Smooth muscle cell (in vitro differentiated cells): Measurements from ENCODE around the gene FOSB. TPM values are rescaled to one million over a fixed set of nuclear protein-coding genes. Genes with fewer than 3 reads are reported as not detected.

Experiments
- DNase-seq: peaks from one replicate; lab custom pipeline; 2025; ENCODE audit not compliant: unreplicated experiment; lab: John Stamatoyannopoulos, UW
- H2AFZ ChIP-seq: fragments of 200-600 bp; sonication (generic); 2 replicates; pipeline ENCODE4 v1.6.0; 2016; ENCODE audit warnings: antibody characterized with exemption, low read depth, mild to moderate bottlenecking
- H3F3A ChIP-seq: fragments of 200-600 bp; sonication (generic); 2 replicates; pipeline ENCODE4 v1.6.0; 2017; ENCODE audit warnings: antibody characterized with exemption, low read depth
- H3K27ac ChIP-seq: fragments of 200-600 bp; sonication (generic); 2 replicates; pipeline ENCODE4 v1.5.1; 2016; ENCODE audit warnings: low read depth, mild to moderate bottlenecking
- H3K27me3 ChIP-seq: fragments of 200-600 bp; sonication (generic); 2 replicates; pipeline ENCODE4 v1.6.1; 2016; ENCODE audit warnings: low read depth, mild to moderate bottlenecking
- H3K36me3 ChIP-seq: fragments of 200-600 bp; sonication (generic); 2 replicates; pipeline ENCODE4 v1.5.1; 2016; ENCODE audit warnings: low read depth
- H3K4me1 ChIP-seq: fragments of 200-600 bp; sonication (generic); 2 replicates; pipeline ENCODE4 v1.5.1; 2016; ENCODE audit warnings: low read depth
- H3K4me2 ChIP-seq: fragments of 200-600 bp; sonication (generic); 2 replicates; pipeline ENCODE4 v1.6.0; 2016; ENCODE audit warnings: mild to moderate bottlenecking
- H3K4me3 ChIP-seq: fragments of 200-600 bp; sonication (generic); 2 replicates; pipeline ENCODE4 v1.5.1; 2016; ENCODE audit warnings: mild to moderate bottlenecking
- H3K79me2 ChIP-seq: fragments of 200-600 bp; sonication (generic); 2 replicates; pipeline ENCODE4 v1.6.0; 2016; ENCODE audit warnings: low read depth, mild to moderate bottlenecking
- H3K9ac ChIP-seq: fragments of 200-600 bp; sonication (generic); 2 replicates; pipeline ENCODE4 v1.6.0; 2016; ENCODE audit warnings: low read depth
- H3K9me3 ChIP-seq: fragments of 200-600 bp; sonication (generic); replicated peaks from 2 replicates; pipeline ENCODE4 v1.5.1; 2016; ENCODE audit warnings: low read depth
- H4K20me1 ChIP-seq: fragments of 200-600 bp; sonication (generic); 2 replicates; pipeline ENCODE4 v1.6.0; 2016; ENCODE audit warnings: low read depth
- CTCF ChIP-seq: fragments of 200-600 bp; sonication (generic); IDR thresholded peaks from 2 replicates; pipeline ENCODE4 v1.5.1; 2017; ENCODE audit warnings: borderline replicate concordance, mild to moderate bottlenecking, antibody characterized with exemption; ENCODE audit not compliant: insufficient read depth, poor library complexity, severe bottlenecking
- WGBS: methylation state at CpG from one replicate; pipeline ENCODE4 v1.1.7; 2016; ENCODE audit warnings: low lambda C conversion rate; 5-methylcytosine and 5-hydroxymethylcytosine counted together
- polyA plus RNA-seq: library from polyadenylated mRNA; unstranded; fragments of >200 nt; fragmentation: Nextera tagmentation; extraction: Ambion mirVana; gene quantifications from 2 replicates; pipeline ENCODE4 v1.2.1, GENCODE V29; 2016
- total RNA-seq: library from RNA; depleted of rRNA; stranded (reverse); fragments of >200 nt; gene quantifications from 2 replicates; pipeline ENCODE4 v1.2.3, GENCODE V29; 2014

The FOSB gene
- total and polyA plus RNA-seq, 2 experiments from 2014 or later: 178 to 186 TPM

GRCh38 chr19:45489216-45489855 lies 21.5 kb downstream of the FOSB start:
- Histone ChIP-seq H3F3A (peaks cover 11% of the 10 kb centered on the region), H3K4me2 (no peak overlapping the region), H3K4me3 (no peak overlapping the region), H3K9me3 (no peaks in the 10 kb centered on the region), H4K20me1 (peaks cover 3% of the 10 kb centered on the region), H3K9ac (no peak overlapping the region), H3K27me3 (no peaks in the 10 kb centered on the region), H3K4me1 (no peaks in the 10 kb centered on the region), H3K79me2 (no peaks in the 10 kb centered on the region), H2AFZ (no peak overlapping the region), H3K27ac (no peak overlapping the region), H3K36me3 (no peaks in the 10 kb centered on the region)
- no peak for DNase-seq
- no peak for TF ChIP-seq CTCF
- WGBS: 96% methylated on average over 20 of the region's 20 CpGs

GRCh38 chr19:45492137-45492626 lies 24.4 kb downstream of the FOSB start:
- no peak overlapping the region for H2AFZ ChIP-seq
- no peak for TF ChIP-seq CTCF
- peak overlapping the region; percentile 92 for H3K4me2 ChIP-seq
- no peak overlapping the region for H3K27ac ChIP-seq
- H3K9me3 ChIP-seq: no peaks in the 10 kb centered on the region
- WGBS: 88% methylated on average over 5 of the region's 5 CpGs
- no peaks in the 10 kb centered on the region for H3K4me1 ChIP-seq
- no peak for DNase-seq
- H3K36me3 ChIP-seq: no peaks in the 10 kb centered on the region
- H4K20me1 ChIP-seq: peaks cover 8% of the 10 kb centered on the region
- no peaks in the 10 kb centered on the region for H3K79me2 ChIP-seq
- H3K9ac ChIP-seq: no peak overlapping the region
- H3K27me3 ChIP-seq: peaks cover under 1% of the 10 kb centered on the region
- peak overlapping the region; percentile 64 for H3K4me3 ChIP-seq
- no peaks in the 10 kb centered on the region for H3F3A ChIP-seq

GRCh38 chr19:45492627-45493470 lies 25.1 kb downstream of the FOSB start:
- Histone ChIP-seq H3K4me2 (peak overlapping the region; percentile 92), H3K27me3 (peaks cover 6% of the 10 kb centered on the region), H3K79me2 (no peaks in the 10 kb centered on the region), H3K4me1 (no peaks in the 10 kb centered on the region), H2AFZ (peak overlapping the region; percentile 41), H3F3A (no peaks in the 10 kb centered on the region), H3K4me3 (peak overlapping the region; percentile 64), H4K20me1 (peaks cover 8% of the 10 kb centered on the region), H3K36me3 (no peaks in the 10 kb centered on the region), H3K9ac (peak overlapping the region; percentile 52), H3K9me3 (no peaks in the 10 kb centered on the region), H3K27ac (peak overlapping the region; percentile 27)
- 1% methylated on average over 29 of the region's 32 CpGs for WGBS
- peak; percentile 40 for DNase-seq
- TF ChIP-seq CTCF: no peak
